Measurements from ENCODE around the gene DNM1.
"Not testable (repeated sequence)": the region's sequence is repeated elsewhere in the genome, so short reads cannot be mapped to it uniquely, and the experiment has no call there.

The DNM1 gene

DNA sequence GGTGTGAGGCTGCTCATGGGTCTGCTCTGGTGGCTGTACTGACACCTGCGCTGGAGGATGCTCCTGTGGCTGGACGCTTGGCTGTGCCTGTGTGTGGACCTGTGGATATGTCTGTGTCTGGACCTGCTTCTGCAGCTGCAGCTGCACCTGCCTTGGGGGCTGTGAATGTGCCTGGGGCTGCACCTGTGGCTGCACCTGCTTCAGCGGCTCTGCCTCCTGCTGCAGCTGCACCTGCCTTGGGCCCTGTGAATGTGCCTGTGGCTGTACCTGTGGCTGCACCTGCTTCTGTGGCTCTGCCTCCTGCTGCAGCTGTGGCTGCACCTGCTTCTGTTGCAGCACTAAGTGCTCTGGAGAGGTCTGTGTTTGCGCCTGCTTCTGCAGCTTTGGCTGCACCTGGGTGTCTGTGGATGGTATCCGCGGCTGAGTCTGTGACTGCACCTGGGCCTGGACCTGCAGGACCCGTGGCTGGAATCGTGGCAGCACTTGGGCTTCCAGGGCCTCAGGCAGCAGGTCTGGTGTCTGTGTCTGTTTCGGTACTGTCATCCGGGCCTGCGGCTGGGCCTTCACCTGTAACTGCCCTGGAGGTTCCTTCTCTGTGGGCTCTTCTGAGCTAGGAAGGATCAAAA lies 24.3 kb upstream of the DNM1 start:
- no peak for DNase-seq

DNA sequence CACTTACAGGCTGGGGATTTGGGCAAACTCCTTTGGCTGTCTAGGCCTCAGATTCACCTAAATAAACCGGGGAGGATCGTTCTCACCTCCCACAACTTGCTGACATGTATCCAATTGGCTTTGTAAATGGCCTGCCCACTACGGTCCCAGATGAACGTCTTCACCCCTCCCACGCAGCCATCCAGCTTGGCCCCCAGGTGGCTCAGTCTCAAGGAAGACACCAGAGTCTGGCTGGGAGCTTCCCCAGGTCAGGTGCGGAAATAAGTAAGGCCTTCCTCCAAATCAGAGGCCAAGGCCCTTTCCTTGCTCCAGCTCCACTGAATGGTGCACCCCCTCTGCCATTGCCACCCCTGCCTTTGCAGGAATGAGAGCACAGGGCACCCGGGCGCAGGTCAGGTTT lies 23.2 kb upstream of the DNM1 start:
- DNase-seq, result no peak

DNA sequence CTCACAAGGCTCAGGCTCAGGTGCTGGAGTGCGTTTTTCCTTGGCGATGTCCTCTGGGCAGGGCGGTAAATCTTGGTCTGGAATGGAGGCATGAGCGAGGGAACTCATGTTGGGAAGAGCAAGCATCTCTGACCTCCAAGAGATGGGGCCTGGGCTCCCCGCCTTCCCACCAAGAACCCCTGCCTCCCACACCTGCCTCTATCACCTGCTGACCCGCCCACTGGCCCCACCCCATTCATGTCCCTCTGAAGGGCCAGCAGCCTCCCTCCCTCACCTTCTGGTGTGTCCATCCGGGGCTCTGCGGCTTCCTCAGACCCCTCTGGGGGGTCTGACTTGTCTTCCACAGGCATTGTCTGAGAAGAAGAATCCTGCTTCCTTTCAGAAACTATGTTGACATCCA lies 22.7 kb upstream of the DNM1 start:
- no peak for DNase-seq

- not testable (repeated sequence) for DNase-seq
These were observed 21.7 kb upstream of the DNM1 start for GRCh38 chr9:128181480-128181879.

DNA sequence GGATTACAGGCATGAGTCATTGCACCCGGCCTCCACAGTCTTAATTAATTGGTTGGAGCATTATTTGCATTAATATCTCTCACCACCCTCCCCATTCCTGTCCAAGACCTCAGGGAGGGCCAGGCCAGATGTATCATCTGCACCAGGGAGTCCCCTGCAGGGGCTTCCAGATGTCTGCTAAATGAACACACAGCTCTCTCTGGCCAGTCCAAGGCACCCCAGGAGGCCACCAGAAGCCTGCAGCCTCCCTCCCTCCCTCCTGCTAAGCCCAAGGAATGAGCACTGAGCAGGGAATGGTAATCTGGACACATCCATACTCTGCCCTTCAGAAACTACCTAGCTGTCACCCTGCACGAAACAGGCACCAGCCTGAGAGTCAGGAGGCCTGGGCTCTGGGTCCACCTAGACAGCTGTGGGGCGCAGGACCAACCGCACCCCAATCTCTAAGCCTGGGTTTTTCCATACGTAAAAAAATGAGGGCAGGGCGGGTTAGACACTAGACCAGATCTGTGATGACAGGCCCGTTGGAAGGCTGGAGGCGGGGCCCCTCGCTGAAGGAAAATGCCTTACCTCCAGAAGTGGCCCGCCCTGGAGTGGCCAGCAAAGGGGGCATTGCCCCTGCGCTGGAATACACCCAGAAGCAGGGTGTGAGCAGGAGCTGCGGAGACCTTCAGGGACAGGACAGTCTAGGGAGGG lies 20.1 kb upstream of the DNM1 start:
- no peak for DNase-seq

- DNase-seq, result no peak
These were observed 16.9 kb upstream of the DNM1 start for GRCh38 chr9:128185979-128186965.

- no peak for DNase-seq
These were observed 15.8 kb upstream of the DNM1 start for GRCh38 chr9:128187361-128187760.

- no peak for DNase-seq
These were observed 15.0 kb upstream of the DNM1 start for GRCh38 chr9:128188209-128188608.

DNA sequence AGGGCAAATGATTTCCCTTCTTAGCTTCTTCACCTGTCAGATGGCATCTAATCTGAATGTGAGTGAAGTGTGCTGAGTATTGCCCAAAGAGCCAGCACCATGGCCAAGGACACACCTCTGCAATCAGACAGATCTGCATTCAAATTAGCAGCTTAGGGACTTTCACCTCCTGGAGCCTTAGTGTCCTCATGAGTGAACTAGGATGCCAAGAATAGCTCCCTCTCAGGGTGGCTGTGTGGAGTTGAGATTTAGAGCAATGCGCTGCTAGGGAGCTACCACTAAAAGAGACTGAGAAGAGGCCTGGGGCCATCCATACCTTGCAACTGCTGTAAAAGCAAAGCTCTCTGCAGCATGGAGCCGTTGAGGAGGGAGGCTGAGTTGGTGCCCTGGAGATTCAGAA lies 13.2 kb upstream of the DNM1 start:
- no peak for DNase-seq

GRCh38 chr9:128190516-128191405 lies 12.4 kb upstream of the DNM1 start:
- DNase-seq, result no peak

GRCh38 chr9:128191406-128192046 lies 11.7 kb upstream of the DNM1 start, which contains the start of gene CIZ1:
Gene CIZ1, minus strand, starts transcription at chr9:128191572. Its CDS starts 715 bp downstream, at chr9:128190857.
- peak; percentile 49 for DNase-seq

- DNase-seq, result peak; percentile 87
These were observed 10.4 kb upstream of the DNM1 start for GRCh38 chr9:128192601-128193371.

DNA sequence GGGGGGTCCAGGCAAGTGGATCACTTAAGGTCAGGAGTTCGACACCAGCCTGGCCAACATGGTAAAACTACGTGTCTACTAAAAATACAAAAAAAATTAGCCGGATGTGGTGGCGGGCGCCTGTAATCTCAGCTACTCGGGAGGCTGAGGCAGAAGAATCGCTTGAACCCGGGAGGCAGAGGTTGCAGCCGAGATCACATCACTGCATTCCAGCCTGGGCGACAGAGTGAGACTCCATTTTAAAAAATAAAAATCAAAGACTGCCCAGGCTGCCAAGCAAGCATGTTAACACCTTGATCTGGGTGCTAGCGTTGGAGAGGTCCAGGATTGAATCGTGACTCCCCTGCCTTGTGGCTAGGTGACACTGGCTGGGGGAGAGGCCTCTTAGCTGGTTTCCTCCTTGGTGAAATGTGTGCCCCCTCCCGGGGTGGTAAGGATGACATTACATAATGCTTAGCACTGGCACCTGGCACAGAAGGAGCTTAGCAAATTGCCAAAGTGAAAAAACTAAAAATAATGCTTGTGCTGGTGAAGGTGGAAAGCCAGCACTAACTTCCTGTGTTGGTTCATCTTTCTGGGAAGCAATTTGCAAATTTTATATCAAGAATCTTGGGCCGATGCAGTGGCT lies 9.6 kb upstream of the DNM1 start:
- no peak for DNase-seq

DNA sequence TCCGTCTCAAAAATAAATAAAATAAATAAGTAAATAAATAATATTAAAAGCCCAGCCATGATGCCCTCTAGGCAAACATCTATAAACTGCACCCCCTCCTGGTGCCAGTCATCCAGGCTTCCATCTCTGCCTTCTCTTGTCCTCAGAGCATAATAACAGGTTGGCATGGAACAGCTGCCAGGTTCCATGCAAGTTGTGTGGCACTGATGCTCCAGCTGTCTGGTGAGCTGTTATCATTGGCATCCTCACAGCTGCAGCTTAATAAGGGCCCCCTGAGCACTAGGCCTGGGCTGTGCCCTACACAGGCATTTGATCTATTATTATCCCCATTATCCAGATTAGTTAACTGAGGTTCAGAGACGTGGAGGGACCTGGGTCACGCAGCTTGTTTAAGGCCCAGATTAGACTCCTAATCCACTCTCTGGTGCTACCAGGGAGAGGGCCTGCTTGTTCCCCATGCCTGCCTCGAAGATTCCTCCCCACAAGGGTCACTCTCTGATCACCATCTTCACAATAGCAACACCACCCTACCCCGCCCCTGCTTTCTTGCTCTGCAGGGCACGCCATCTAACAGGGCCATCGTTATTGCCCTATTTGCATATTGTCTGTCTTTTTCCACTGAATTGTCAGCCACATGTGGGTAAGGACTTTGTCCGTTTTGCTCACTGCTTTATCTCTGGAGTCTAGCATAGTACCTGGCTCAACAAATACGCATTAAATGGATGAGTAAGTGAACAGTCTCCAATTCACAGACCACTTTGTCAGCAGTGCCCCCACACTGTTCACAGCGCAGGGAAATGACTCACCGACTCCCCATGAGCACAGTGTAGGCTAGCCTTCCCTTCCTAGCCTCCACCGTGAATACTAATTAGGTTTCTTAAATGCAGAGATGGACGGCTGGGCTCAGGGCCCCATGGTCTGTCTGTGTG lies 1.5 kb upstream of the DNM1 start:
- no peak for DNase-seq

- DNase-seq, result no peak
These were observed 543 bp upstream of the DNM1 start for GRCh38 chr9:128202648-128203023.

DNA sequence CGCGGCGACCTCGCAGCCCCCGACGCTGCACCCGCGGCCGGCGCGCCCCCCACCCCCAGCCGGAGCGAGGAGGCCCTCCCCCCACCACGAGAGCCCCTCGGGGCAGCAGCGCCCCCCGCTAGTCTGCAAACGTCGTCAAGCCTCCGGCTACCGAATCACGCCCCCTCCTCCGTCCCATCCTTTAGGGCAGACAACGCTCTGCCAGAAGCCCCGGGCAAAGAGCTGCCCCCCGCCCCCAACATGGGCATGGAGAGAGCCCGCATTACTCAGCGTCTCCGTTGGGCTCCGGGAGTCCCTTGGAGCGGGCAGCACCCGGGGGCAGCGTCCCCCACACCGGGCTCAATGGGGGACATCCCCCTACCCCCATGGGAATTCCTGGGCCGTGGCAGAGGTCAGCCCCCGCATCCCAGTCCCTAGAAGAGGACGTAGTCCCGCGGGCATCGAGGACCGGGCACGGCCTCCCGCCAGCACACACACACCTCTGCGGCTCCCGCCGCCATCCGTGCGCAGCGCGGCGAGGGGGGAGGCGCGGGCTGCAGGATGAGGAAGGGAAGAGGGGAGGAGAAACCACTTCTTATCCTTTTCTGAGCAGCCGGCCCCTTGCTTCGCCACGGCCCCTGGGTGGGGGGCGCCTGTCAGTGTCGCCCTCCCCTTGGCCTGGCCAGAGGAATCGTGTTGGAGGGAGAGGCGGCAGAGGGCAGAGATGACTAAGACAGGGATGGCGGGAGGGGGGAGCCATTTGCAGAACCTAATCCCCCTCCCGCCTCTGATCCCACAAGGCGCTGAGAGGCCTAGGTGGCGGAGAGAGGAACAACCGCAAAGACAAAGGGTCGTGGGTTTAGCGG lies 750 bp downstream of the DNM1 start:
- DNase-seq, result peak; percentile 21

GRCh38 chr9:128204858-128205257 lies 1.7 kb downstream of the DNM1 start:
- DNase-seq, result no peak

DNA sequence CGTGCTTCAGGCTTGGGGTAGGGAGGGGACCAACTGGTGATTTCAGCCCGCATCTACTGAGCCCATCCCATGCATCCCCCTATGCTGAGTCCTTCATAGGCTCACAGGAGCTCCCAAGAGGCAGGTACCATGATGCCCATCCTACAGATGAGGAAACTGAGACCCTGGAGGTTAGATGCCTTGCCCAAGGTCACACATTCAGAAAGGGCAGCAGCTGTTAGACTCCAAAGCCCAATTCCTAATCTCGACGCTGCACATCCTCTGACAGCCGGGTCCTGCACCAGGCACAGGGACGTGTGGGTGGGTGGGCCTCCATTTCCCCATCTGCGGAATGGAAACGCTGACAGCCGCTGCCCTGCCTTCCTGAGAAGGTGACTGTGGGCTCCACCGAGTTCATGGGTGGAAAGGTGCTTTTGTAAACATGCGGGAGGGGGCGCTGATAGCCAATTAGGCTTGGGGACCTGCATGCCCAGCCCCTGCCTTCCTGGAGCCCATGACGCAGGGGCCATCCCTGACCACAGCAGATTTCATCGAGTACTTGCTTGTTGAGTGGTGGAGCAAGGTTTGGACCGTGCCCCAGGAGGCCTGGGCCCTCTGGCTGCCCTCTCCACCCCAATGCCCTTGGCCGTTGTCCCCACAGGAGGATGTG lies 2.2 kb downstream of the DNM1 start:
- DNase-seq, result no peak
